Measurements from ENCODE around the gene ARCN1. TPM values are rescaled to one million over a fixed set of nuclear protein-coding genes. Genes with fewer than 3 reads are reported as not detected.

ARCN1 gene
- total and polyA plus RNA-seq, 8 donors = 22.0 to 115 (median 60.1) TPM

- Histone ChIP-seq H3K27me3 (no peaks in the 10 kb centered on the region), H3K4me1 (peaks cover 18 to 73% (median 53%) of the 10 kb centered on the region in 4 donors), H3K9me3 (no peaks in the 10 kb centered on the region), H3K4me3 (no peak overlapping the region), H3K27ac (peak overlapping the region in 1 of 5 donors; percentile 14), H3K36me3 (peaks cover 30 to 78% (median 49%) of the 10 kb centered on the region in 4 donors)
- no peak for TF ChIP-seq EP300 (IDR thresholded peaks at IDR 0.05)
- TF ChIP-seq POLR2A (IDR thresholded peaks at IDR 0.05) = no peak
- no peak for TF ChIP-seq CTCF (IDR thresholded peaks at IDR 0.05)
- WGBS, 5 donors = 79 to 88% (median 81%) methylated on average over 8 to 9 of the region's 9 CpGs
- no peak for DNase-seq
- intact Hi-C loops (cut with DNase I; ENCODE audit: low total_unique reads) = no loop called here
Observed at GRCh38 chr11:118632577-118633318, 60.5 kb downstream of the ARCN1 start.

GRCh38 chr11:118633319-118633690 lies 61.1 kb downstream of the ARCN1 start:
- WGBS, 5 donors = 63 to 94% (median 77%) methylated on average over 1 of the region's 1 CpG
- Histone ChIP-seq H3K4me1 (peaks cover 18 to 72% (median 53%) of the 10 kb centered on the region in 4 donors), H3K9me3 (no peaks in the 10 kb centered on the region), H3K36me3 (peaks cover 25 to 78% (median 46%) of the 10 kb centered on the region in 4 donors), H3K4me3 (no peak overlapping the region), H3K27me3 (no peaks in the 10 kb centered on the region), H3K27ac (peak overlapping the region in 3 of 5 donors; percentile 14 to 76 (median 73))
- TF ChIP-seq POLR2A (IDR thresholded peaks at IDR 0.05) (no peak), EP300 (IDR thresholded peaks at IDR 0.05) (no peak), CTCF (IDR thresholded peaks at IDR 0.05) (no peak)
- intact Hi-C loops (cut with DNase I; ENCODE audit: low total_unique reads) = no loop called here
- no peak for DNase-seq

DNA sequence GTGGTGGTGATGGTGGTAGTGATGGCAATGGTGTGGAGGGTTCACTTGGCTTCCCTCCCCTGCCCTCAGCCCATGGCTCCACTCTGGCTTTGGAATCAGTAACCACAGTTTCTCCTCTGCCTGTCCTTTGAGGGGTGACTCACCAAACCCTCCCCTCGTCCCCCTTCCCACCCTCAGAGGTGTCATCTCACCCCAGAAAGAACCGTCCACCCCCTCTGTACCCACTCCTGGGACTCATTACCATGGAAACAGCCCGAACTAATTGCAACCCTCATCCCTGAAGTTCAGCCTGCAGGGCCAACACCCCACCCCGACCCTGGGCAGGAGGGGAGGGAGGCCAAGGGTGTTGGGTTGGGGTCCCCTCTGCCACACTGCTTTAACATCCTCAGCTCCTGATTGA lies 61.8 kb downstream of the ARCN1 start:
- Histone ChIP-seq H3K4me3 (peak overlapping the region in 2 of 4 donors; percentile 32 to 40), H3K4me1 (peaks cover 18 to 68% (median 49%) of the 10 kb centered on the region in 4 donors), H3K9me3 (no peaks in the 10 kb centered on the region), H3K27me3 (no peaks in the 10 kb centered on the region), H3K36me3 (peaks cover 21 to 78% (median 45%) of the 10 kb centered on the region in 4 donors), H3K27ac (peak overlapping the region in 4 of 5 donors; percentile 68 to 76 (median 74))
- no peak for DNase-seq
- intact Hi-C loops (cut with DNase I; ENCODE audit: low total_unique reads) = no loop called here
- TF ChIP-seq EP300 (IDR thresholded peaks at IDR 0.05) = no peak
- no peak for TF ChIP-seq CTCF (IDR thresholded peaks at IDR 0.05)
- TF ChIP-seq POLR2AphosphoS5 (IDR thresholded peaks at IDR 0.05) = no peak
- TF ChIP-seq POLR2A (IDR thresholded peaks at IDR 0.05) = no peak
- 42 to 67% (median 59%) methylated on average over 4 of the region's 4 CpGs for WGBS, 5 donors

DNA sequence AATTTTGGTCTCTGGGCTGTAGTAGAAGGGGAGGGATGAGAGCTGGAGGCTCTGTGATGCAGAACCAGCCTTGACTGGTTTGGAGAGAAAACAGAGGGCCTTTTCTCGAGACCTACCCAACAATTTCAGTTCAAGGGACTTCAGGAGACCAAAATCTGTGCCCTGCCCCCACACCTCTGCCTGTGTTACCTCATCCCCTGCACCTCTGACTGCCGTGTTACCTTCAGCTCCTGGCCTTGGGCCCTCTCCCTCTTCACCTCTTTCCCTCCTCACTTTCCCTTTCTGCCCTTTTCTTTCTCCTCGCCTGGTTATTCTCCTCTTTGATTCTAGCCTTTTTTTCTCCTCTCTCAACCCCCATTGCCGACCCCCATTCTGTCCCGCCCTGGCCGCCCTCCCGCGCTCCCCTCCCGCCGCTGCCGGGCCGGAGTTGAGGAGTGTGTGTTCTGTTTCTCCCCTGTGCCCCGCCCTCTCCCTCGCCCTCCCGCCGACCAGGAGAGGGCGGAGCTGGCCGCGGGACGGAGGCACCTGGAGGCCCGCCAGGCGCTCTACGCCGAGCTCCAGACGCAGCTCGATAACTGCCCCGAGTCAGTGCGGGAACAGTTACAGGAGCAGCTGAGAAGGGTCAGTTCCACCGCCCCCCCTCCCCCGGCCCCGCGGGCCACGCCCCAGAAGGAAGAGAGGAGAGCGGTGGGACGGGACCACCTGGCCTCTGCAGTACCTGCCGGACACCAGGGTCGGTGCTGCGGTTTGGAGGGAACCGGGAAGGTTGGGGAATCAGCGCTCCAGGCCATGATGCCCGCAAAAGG lies 62.4 kb downstream of the ARCN1 start:
- H3K4me3 ChIP-seq = peak overlapping the region; percentile 32 to 40 (median 36)
- intact Hi-C loops (cut with DNase I; ENCODE audit: low total_unique reads) = no loop called here
- no peak for TF ChIP-seq POLR2A (IDR thresholded peaks at IDR 0.05)
- TF ChIP-seq EP300 (IDR thresholded peaks at IDR 0.05) = no peak
- peak in 3 of 7 experiments; percentile 19 to 38 (median 36) for TF ChIP-seq CTCF (IDR thresholded peaks at IDR 0.05)
- peak in 2 of 3 donors; percentile 60 to 74 for TF ChIP-seq POLR2AphosphoS5 (IDR thresholded peaks at IDR 0.05)
- peak overlapping the region; percentile 38 to 76 (median 73) for H3K27ac ChIP-seq
- peaks cover 22 to 78% (median 47%) of the 10 kb centered on the region in 4 donors for H3K36me3 ChIP-seq
- H3K27me3 ChIP-seq = no peaks in the 10 kb centered on the region
- H3K9me3 ChIP-seq = no peaks in the 10 kb centered on the region
- H3K4me1 ChIP-seq = peaks cover 18 to 64% (median 43%) of the 10 kb centered on the region in 4 donors
- WGBS, 5 donors = 9 to 24% (median 12%) methylated on average over 15 to 41 of the region's 41 CpGs
- peak; percentile 90 to 96 for DNase-seq
